Osteoblast (primary cell): ENCODE results near the gene ARPP19. TPM values are rescaled to one million over a fixed set of nuclear protein-coding genes. Genes with fewer than 3 reads are reported as not detected.
A peak's percentile ranks its signal among the peaks of the same experiment; 100 is the strongest.

Source experiments
- DNase-seq: peaks from one replicate; pipeline ENCODE4 v3.0.0; 2011; ENCODE audit warnings: low spot score, mixed read lengths; ENCODE audit not compliant: insufficient read length; ENCODE audit errors: missing footprints
- H2AFZ ChIP-seq: 2 replicates; pipeline ENCODE4 v1.6.0; 2011; ENCODE audit warnings: mild to moderate bottlenecking, low read length
- H3K27ac ChIP-seq: 2 replicates; pipeline ENCODE4 v1.5.1; 2011; ENCODE audit warnings: mild to moderate bottlenecking, low read depth, low read length, moderate library complexity
- H3K27me3 ChIP-seq: 2 replicates; pipeline ENCODE4 v1.6.0; 2012; ENCODE audit warnings: mild to moderate bottlenecking, control low read depth, inconsistent platforms, low read length, moderate library complexity; ENCODE audit not compliant: insufficient read depth
- H3K36me3 ChIP-seq: 2 replicates; pipeline ENCODE4 v1.5.1; 2011; ENCODE audit warnings: mild to moderate bottlenecking, low read length, control low read depth, moderate library complexity; ENCODE audit not compliant: insufficient read depth
- H3K4me1 ChIP-seq: 2 replicates; pipeline ENCODE4 v1.5.1; 2011; ENCODE audit warnings: mild to moderate bottlenecking, low read length, control low read depth, moderate library complexity; ENCODE audit not compliant: insufficient read depth
- H3K4me2 ChIP-seq: 2 replicates; pipeline ENCODE4 v1.6.0; 2011; ENCODE audit warnings: mild to moderate bottlenecking, low read length; ENCODE audit not compliant: insufficient read depth
- H3K4me3 ChIP-seq: fragments of 200-600 bp; sonication (generic); 3 replicates; pipeline ENCODE4 v1.5.1; 2012; ENCODE audit warnings: mild to moderate bottlenecking, low read length, inconsistent platforms; ENCODE audit not compliant: insufficient read depth
- H3K79me2 ChIP-seq: 2 replicates; pipeline ENCODE4 v1.6.0; 2012; ENCODE audit warnings: mild to moderate bottlenecking, low read length, control low read depth, inconsistent platforms; ENCODE audit not compliant: insufficient read depth
- H3K9me3 ChIP-seq: 2 replicates; pipeline ENCODE4 v1.5.1; 2011; ENCODE audit warnings: low read depth, low read length, control low read depth
- H4K20me1 ChIP-seq: 2 replicates; pipeline ENCODE4 v1.6.0; 2012; ENCODE audit warnings: mild to moderate bottlenecking, low read length, control low read depth; ENCODE audit not compliant: insufficient read depth
- total RNA-seq: library from RNA; depleted of rRNA; stranded (reverse); fragments of >200 nt; gene quantifications from 2 replicates; pipeline ENCODE4 v1.2.3, GENCODE V29; 2012
- TF ChIP-seq, protein P1 (sequence below): IDR thresholded peaks from 2 replicates; pipeline ENCODE4 v1.5.1; 2011; ENCODE audit warnings: mild to moderate bottlenecking, low read depth, low read length, moderate library complexity; ENCODE audit errors: extremely low read depth

ARPP19 gene
- total RNA-seq, 1 donor: 114 TPM

DNA sequence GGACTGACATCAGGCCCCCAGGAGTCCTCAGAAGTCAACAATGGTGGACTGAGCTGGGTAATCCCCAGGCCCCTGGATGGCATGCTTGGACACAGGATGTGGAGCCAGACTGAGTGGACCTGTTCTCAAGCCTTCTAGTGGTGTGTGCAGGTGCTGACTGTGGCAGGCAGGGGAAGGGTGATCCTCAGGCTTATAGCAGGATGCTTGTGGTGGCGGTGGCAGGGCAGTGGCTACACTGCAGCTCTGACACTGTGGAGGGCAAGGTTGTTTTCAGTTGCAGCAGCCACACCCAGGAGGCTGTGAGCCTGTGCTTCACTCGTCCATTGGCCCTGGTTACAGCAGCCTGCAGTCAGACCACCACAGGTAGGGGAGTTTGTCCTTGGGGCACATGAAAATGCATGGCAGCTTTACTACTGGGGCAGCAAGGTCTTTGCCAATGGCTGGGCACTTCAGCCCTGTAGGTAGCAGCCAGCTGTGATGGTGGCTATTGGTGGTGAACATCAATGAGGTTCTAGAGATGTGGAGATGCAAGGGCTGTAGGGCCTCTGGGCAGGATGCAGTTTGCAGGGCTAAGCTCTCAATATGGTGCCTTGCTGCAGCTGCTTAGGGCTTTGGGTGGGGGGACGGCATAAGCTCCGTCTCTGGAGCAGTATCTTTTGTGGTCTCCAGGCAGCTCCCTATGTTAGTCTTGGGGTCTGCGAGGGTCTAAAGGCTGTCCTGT lies 22.6 kb downstream of the ARPP19 start:
- Histone ChIP-seq H3K27ac (no peak overlapping the region), H3K27me3 (no peaks in the 10 kb centered on the region), H2AFZ (no peak overlapping the region), H3K79me2 (no peaks in the 10 kb centered on the region), H3K4me3 (no peak overlapping the region), H3K4me2 (no peak overlapping the region), H3K36me3 (peaks cover 28% of the 10 kb centered on the region), H3K4me1 (no peaks in the 10 kb centered on the region), H4K20me1 (no peaks in the 10 kb centered on the region), H3K9me3 (no peaks in the 10 kb centered on the region)
- peak; percentile 21 for DNase-seq
- TF ChIP-seq, protein P1, sequence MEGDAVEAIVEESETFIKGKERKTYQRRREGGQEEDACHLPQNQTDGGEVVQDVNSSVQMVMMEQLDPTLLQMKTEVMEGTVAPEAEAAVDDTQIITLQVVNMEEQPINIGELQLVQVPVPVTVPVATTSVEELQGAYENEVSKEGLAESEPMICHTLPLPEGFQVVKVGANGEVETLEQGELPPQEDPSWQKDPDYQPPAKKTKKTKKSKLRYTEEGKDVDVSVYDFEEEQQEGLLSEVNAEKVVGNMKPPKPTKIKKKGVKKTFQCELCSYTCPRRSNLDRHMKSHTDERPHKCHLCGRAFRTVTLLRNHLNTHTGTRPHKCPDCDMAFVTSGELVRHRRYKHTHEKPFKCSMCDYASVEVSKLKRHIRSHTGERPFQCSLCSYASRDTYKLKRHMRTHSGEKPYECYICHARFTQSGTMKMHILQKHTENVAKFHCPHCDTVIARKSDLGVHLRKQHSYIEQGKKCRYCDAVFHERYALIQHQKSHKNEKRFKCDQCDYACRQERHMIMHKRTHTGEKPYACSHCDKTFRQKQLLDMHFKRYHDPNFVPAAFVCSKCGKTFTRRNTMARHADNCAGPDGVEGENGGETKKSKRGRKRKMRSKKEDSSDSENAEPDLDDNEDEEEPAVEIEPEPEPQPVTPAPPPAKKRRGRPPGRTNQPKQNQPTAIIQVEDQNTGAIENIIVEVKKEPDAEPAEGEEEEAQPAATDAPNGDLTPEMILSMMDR: no peak

DNA sequence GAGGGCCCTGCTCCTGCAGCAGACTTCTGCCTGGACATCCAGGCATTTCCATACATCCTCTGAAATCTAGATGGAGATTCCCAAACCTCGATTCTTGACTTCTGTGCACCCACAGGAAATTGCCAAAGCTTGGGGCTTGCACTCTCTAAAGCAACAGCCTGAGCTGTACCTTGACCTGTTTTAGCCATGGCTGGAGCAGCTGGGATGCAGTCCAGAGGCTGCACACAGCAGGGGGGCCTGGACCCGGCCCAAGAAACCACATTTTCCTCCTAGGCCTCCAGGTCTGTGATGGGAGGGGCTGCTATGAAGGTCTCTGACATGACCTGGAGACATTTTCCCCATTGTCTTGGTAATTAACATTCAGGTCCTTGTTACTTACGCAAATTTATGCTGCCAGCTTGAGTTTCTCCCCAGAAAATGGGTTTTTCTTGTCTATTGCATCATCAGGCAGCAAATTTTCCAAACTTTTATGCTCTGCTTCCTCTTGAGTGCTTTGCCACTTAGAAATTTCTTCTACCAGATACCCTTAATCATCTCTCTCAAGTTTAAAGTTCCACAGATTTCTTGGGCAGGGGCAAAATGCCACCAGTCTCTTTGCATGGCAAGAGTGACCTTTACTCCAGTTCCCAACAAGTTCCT lies 28.3 kb downstream of the ARPP19 start:
- H3K9me3 ChIP-seq: no peaks in the 10 kb centered on the region
- no peak for DNase-seq
- H3K79me2 ChIP-seq: no peaks in the 10 kb centered on the region
- H3K27me3 ChIP-seq: no peaks in the 10 kb centered on the region
- no peaks in the 10 kb centered on the region for H4K20me1 ChIP-seq
- H3K36me3 ChIP-seq: peaks cover under 1% of the 10 kb centered on the region
- H3K4me1 ChIP-seq: no peaks in the 10 kb centered on the region
- H3K4me2 ChIP-seq: no peak overlapping the region
- H3K4me3 ChIP-seq: no peak overlapping the region
- TF ChIP-seq, protein P1: no peak
- H2AFZ ChIP-seq: no peak overlapping the region
- no peak overlapping the region for H3K27ac ChIP-seq

DNA sequence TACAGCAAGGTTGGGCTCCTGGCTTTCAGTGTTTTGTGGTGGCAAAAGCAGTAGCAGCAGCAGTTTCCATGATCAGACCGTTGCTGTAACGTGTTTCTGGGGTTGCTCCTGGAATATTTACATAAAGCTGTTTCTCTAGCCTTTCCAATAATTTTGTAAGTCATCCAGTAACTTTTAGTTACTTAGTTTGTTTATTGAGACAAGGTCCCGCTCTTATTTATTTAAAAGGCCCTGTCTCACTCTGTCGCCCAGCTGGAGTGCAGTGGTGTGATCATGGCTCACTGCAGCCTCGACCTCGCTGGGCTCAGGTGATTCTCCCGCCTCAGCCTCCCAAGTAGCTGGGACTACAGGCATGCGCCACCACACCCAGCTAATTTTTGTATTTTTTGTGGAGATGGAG lies 31.4 kb downstream of the ARPP19 start:
- H2AFZ ChIP-seq: no peak overlapping the region
- no peak overlapping the region for H3K4me3 ChIP-seq
- H3K27me3 ChIP-seq: peaks cover 6% of the 10 kb centered on the region
- H3K9me3 ChIP-seq: no peaks in the 10 kb centered on the region
- no peaks in the 10 kb centered on the region for H3K36me3 ChIP-seq
- no peak for DNase-seq
- H4K20me1 ChIP-seq: no peaks in the 10 kb centered on the region
- no peak overlapping the region for H3K27ac ChIP-seq
- H3K4me2 ChIP-seq: no peak overlapping the region
- H3K4me1 ChIP-seq: no peaks in the 10 kb centered on the region
- no peaks in the 10 kb centered on the region for H3K79me2 ChIP-seq
- TF ChIP-seq, protein P1: no peak

DNA sequence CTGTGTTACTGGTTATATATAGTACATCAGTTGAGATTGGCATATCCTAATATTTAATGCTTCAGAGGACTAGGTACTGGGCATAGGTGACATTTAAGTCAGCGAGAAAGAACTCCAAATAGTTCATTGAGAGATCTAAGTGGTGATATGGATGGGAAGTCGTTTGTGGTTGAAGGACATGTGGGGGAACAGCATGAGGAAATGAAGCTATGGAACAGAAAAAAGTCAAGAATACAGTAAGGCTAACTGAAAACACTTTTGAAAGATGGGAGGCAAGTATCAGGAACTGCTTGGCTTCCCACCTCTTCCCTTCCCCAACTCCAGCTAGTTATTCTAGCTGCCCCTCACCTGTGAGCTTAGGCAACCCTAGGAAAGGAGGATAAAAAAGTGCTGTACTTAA lies 36.4 kb downstream of the ARPP19 start:
- H3K36me3 ChIP-seq: no peaks in the 10 kb centered on the region
- H3K4me1 ChIP-seq: peaks cover 14% of the 10 kb centered on the region
- no peak overlapping the region for H3K4me2 ChIP-seq
- H3K27ac ChIP-seq: no peak overlapping the region
- peaks cover 20% of the 10 kb centered on the region for H3K27me3 ChIP-seq
- peaks cover 5% of the 10 kb centered on the region for H4K20me1 ChIP-seq
- no peak overlapping the region for H2AFZ ChIP-seq
- TF ChIP-seq, protein P1: no peak
- peaks cover 10% of the 10 kb centered on the region for H3K79me2 ChIP-seq
- DNase-seq: no peak
- H3K9me3 ChIP-seq: no peaks in the 10 kb centered on the region
- no peak overlapping the region for H3K4me3 ChIP-seq
